GM23248 (cell line): ENCODE measurements around the gene GPR132.

Experiments used
- EZH2 ChIP-seq: fragments of 200-600 bp; sonication (generic); IDR thresholded peaks from 2 replicates; pipeline ENCODE4 v1.6.1; 2018; ENCODE audit warnings: antibody characterized with exemption, mild to moderate bottlenecking; ENCODE audit not compliant: insufficient read depth, poor library complexity, severe bottlenecking
- EZH2phosphoT487 ChIP-seq: fragments of 200-600 bp; sonication (generic); IDR thresholded peaks from 2 replicates; pipeline ENCODE4 v1.6.1; 2018; ENCODE audit warnings: antibody characterized with exemption, moderate library complexity, mild to moderate bottlenecking, low read depth; ENCODE audit not compliant: insufficient read depth

DNA sequence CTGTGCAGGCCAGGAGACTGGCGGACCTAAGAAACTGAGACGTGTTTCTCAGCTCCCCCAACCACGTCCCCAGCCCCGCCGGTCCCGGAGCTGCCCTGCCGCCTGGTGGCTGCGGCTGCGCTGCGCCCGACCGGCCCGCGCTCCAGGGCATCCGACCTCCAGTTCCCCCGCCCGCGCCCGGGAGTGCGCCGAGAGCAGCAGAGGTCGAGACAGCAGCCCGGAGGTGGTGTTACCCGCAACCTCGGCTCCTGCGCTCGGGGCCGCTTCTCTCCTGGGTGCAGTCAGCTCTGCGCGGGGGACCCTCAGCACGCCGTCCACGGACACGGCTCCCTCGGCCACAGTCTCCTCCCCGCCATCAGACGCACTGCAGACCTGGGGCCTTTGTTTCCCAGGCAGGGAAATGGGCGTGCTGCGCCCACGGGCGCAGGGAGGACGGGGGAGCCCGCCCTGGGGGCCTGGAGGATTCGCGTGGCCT is 21.6 kb upstream of the GPR132 start:
- TF ChIP-seq EZH2 (no peak), EZH2phosphoT487 (no peak)
